ENCODE data around the gene ATG5. TPM values are rescaled to one million over a fixed set of nuclear protein-coding genes. Genes with fewer than 3 reads are reported as not detected.

ATG5 gene
- total RNA-seq, 1 experiment from 2014 or later, result 51.4 TPM

- POLR2A ChIA-PET, result no interaction called here
- no peaks in the 10 kb centered on the region for H3K9me3 ChIP-seq (ENCODE audit: control insufficient read depth, insufficient read depth, low read depth, low read length)
- no peaks in the 10 kb centered on the region for H3K36me3 ChIP-seq (ENCODE audit: control insufficient read depth, insufficient read depth, low read length)
- TF ChIP-seq, protein P1, sequence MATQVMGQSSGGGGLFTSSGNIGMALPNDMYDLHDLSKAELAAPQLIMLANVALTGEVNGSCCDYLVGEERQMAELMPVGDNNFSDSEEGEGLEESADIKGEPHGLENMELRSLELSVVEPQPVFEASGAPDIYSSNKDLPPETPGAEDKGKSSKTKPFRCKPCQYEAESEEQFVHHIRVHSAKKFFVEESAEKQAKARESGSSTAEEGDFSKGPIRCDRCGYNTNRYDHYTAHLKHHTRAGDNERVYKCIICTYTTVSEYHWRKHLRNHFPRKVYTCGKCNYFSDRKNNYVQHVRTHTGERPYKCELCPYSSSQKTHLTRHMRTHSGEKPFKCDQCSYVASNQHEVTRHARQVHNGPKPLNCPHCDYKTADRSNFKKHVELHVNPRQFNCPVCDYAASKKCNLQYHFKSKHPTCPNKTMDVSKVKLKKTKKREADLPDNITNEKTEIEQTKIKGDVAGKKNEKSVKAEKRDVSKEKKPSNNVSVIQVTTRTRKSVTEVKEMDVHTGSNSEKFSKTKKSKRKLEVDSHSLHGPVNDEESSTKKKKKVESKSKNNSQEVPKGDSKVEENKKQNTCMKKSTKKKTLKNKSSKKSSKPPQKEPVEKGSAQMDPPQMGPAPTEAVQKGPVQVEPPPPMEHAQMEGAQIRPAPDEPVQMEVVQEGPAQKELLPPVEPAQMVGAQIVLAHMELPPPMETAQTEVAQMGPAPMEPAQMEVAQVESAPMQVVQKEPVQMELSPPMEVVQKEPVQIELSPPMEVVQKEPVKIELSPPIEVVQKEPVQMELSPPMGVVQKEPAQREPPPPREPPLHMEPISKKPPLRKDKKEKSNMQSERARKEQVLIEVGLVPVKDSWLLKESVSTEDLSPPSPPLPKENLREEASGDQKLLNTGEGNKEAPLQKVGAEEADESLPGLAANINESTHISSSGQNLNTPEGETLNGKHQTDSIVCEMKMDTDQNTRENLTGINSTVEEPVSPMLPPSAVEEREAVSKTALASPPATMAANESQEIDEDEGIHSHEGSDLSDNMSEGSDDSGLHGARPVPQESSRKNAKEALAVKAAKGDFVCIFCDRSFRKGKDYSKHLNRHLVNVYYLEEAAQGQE (IDR thresholded peaks at IDR 0.05; ENCODE audit: insufficient read depth in 1 of 2, low read depth in 2 of 2, low read length in 1 of 2), result no peak
- no peak for TF ChIP-seq TCF7L2 (IDR thresholded peaks at IDR 0.05; ENCODE audit: low read depth, low read length)
- TF ChIP-seq, protein P2, sequence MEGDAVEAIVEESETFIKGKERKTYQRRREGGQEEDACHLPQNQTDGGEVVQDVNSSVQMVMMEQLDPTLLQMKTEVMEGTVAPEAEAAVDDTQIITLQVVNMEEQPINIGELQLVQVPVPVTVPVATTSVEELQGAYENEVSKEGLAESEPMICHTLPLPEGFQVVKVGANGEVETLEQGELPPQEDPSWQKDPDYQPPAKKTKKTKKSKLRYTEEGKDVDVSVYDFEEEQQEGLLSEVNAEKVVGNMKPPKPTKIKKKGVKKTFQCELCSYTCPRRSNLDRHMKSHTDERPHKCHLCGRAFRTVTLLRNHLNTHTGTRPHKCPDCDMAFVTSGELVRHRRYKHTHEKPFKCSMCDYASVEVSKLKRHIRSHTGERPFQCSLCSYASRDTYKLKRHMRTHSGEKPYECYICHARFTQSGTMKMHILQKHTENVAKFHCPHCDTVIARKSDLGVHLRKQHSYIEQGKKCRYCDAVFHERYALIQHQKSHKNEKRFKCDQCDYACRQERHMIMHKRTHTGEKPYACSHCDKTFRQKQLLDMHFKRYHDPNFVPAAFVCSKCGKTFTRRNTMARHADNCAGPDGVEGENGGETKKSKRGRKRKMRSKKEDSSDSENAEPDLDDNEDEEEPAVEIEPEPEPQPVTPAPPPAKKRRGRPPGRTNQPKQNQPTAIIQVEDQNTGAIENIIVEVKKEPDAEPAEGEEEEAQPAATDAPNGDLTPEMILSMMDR (IDR thresholded peaks at IDR 0.05), result no peak
- CTCF ChIA-PET, result no interaction called here
- peaks cover 2% of the 10 kb centered on the region; the same call in 1 of the 2 replicates for H3K27me3 ChIP-seq (ENCODE audit: control insufficient read depth, insufficient read depth, low read length)
- ATAC-seq (no peak), DNase-seq (ENCODE audit: low read depth, low spot score) (no peak)
- no peaks in the 10 kb centered on the region for H3K4me1 ChIP-seq (ENCODE audit: control insufficient read depth, insufficient read depth, low read length)
- no peak overlapping the region for H3K4me3 ChIP-seq (ENCODE audit: low read depth in 2 of 2, low read length in 2 of 2)
- in situ Hi-C loops (cut with HindIII; ENCODE audit: low pct_unique_long_range_greater_than_20kb, low sequenced_read_pairs), result no loop called here
- no peak overlapping the region for H3K27ac ChIP-seq (ENCODE audit: low read length)
- intact Hi-C loops (cut with micrococcal nuclease; ENCODE audit: unreplicated experiment), result no loop called here
- no TSS peak for BruUV-seq (replicated peaks)
These were observed 182.6 kb downstream of the ATG5 start for GRCh38 chr6:106142876-106143431.

- in situ Hi-C loops (cut with HindIII; ENCODE audit: low pct_unique_long_range_greater_than_20kb, low sequenced_read_pairs), result no loop called here
- POLR2A ChIA-PET, result no interaction called here
- TF ChIP-seq, protein P2 (IDR thresholded peaks at IDR 0.05), result no peak
- TF ChIP-seq, protein P1 (IDR thresholded peaks at IDR 0.05; ENCODE audit: insufficient read depth in 1 of 2, low read depth in 2 of 2, low read length in 1 of 2), result no peak
- TF ChIP-seq SIN3A (IDR thresholded peaks at IDR 0.05; ENCODE audit: borderline replicate concordance, insufficient read depth, low read depth, low read length), result no peak
- TF ChIP-seq POLR2AphosphoS5 (IDR thresholded peaks at IDR 0.05; ENCODE audit: low read depth, low read length), result no peak
- TF ChIP-seq TCF7L2 (IDR thresholded peaks at IDR 0.05; ENCODE audit: low read depth, low read length), result no peak
- DNase-seq (ENCODE audit: low read depth, low spot score) (no peak), ATAC-seq (no peak)
- Histone ChIP-seq H3K4me1 (ENCODE audit: control insufficient read depth, insufficient read depth, low read length) (no peaks in the 10 kb centered on the region), H3K9me3 (ENCODE audit: control insufficient read depth, insufficient read depth, low read depth, low read length) (no peaks in the 10 kb centered on the region), H3K4me3 (ENCODE audit: low read depth in 2 of 2, low read length in 2 of 2) (no peak overlapping the region), H3K36me3 (ENCODE audit: control insufficient read depth, insufficient read depth, low read length) (no peaks in the 10 kb centered on the region), H3K27ac (ENCODE audit: low read length) (no peak overlapping the region), H3K27me3 (ENCODE audit: control insufficient read depth, insufficient read depth, low read length) (no peaks in the 10 kb centered on the region)
- CTCF ChIA-PET, result no interaction called here
- intact Hi-C loops (cut with micrococcal nuclease; ENCODE audit: unreplicated experiment), result no loop called here
- BruUV-seq (replicated peaks), result no TSS peak
These were observed 183.9 kb downstream of the ATG5 start for GRCh38 chr6:106141441-106142237.

Data from Panc1 (cell line).